Glutamatergic neuron (in vitro differentiated cells): Measurements from ENCODE around the gene SERPINB5. TPM values are rescaled to one million over a fixed set of nuclear protein-coding genes. Genes with fewer than 3 reads are reported as not detected.

Source experiments
- DNase-seq: peaks from one replicate; pipeline ENCODE4 v3.0.0; 2022
- H3K27ac Mint-ChIP-seq: one replicate; pipeline ENCODE4 v1.8.0; 2020; ENCODE audit warnings: mild to moderate bottlenecking, mixed read lengths, inconsistent platforms; ENCODE audit not compliant: unreplicated experiment
- H3K27me3 Mint-ChIP-seq: one replicate; pipeline ENCODE4 v1.8.0; 2020; ENCODE audit warnings: mild to moderate bottlenecking, moderate library complexity, mixed read lengths, inconsistent platforms; ENCODE audit not compliant: unreplicated experiment
- H3K36me3 Mint-ChIP-seq: one replicate; pipeline ENCODE4 v1.8.0; 2020; ENCODE audit warnings: mild to moderate bottlenecking, mixed read lengths, inconsistent platforms; ENCODE audit not compliant: unreplicated experiment
- H3K4me1 Mint-ChIP-seq: one replicate; pipeline ENCODE4 v1.8.0; 2020; ENCODE audit warnings: mild to moderate bottlenecking, low read depth, mixed read lengths, inconsistent platforms; ENCODE audit not compliant: unreplicated experiment
- H3K4me3 Mint-ChIP-seq: one replicate; pipeline ENCODE4 v1.8.0; 2020; ENCODE audit warnings: mild to moderate bottlenecking, mixed read lengths, inconsistent platforms; ENCODE audit not compliant: unreplicated experiment
- H3K9me3 Mint-ChIP-seq: one replicate; pipeline ENCODE4 v1.8.0; 2020; ENCODE audit warnings: mild to moderate bottlenecking, moderate library complexity, mixed read lengths, inconsistent platforms; ENCODE audit not compliant: unreplicated experiment
- total RNA-seq: library from RNA; stranded (reverse); fragmentation: NEBNext Ultra II Directional; extraction: Animal tissue kit (Norgen Biotek cat#: 25700); gene quantifications from one replicate; pipeline ENCODE4 v1.2.1, GENCODE V29; 2021; ENCODE audit not compliant: unreplicated experiment
- TF ChIP-seq, protein P1 (sequence below): fragments of 200-600 bp; sonication (generic); IDR thresholded peaks from one replicate; pipeline ENCODE4 v1.5.0; 2021; ENCODE audit not compliant: partially characterized antibody, unreplicated experiment

The SERPINB5 gene
- total RNA-seq, 1 donor from 2014 or later, result not detected

DNA sequence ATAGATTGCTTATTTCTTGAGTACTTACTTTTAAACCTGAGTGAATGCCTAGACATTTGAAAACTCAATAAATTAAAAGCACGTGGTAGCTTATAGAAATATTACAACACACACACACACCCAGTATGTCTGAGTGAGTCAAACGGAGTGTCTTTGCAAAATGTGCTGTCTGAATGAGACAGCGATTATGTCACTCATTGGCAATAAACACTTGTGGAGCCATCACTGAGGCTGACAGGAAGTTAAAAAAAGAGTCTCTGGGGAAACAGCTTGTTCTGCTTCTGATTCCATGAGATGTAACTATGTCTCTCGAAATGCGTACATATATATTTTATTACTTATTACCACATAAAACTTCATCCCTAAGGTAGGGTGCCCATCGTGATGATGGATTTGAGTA, 32.2 kb upstream of the SERPINB5 start:
- H3K4me3 Mint-ChIP-seq, result no peak overlapping the region
- no peak for DNase-seq
- no peaks in the 10 kb centered on the region for H3K36me3 Mint-ChIP-seq
- no peaks in the 10 kb centered on the region for H3K27me3 Mint-ChIP-seq
- H3K9me3 Mint-ChIP-seq, result no peaks in the 10 kb centered on the region
- TF ChIP-seq, protein P1, sequence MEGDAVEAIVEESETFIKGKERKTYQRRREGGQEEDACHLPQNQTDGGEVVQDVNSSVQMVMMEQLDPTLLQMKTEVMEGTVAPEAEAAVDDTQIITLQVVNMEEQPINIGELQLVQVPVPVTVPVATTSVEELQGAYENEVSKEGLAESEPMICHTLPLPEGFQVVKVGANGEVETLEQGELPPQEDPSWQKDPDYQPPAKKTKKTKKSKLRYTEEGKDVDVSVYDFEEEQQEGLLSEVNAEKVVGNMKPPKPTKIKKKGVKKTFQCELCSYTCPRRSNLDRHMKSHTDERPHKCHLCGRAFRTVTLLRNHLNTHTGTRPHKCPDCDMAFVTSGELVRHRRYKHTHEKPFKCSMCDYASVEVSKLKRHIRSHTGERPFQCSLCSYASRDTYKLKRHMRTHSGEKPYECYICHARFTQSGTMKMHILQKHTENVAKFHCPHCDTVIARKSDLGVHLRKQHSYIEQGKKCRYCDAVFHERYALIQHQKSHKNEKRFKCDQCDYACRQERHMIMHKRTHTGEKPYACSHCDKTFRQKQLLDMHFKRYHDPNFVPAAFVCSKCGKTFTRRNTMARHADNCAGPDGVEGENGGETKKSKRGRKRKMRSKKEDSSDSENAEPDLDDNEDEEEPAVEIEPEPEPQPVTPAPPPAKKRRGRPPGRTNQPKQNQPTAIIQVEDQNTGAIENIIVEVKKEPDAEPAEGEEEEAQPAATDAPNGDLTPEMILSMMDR, result no peak
- no peak overlapping the region for H3K27ac Mint-ChIP-seq
- no peaks in the 10 kb centered on the region for H3K4me1 Mint-ChIP-seq

DNA sequence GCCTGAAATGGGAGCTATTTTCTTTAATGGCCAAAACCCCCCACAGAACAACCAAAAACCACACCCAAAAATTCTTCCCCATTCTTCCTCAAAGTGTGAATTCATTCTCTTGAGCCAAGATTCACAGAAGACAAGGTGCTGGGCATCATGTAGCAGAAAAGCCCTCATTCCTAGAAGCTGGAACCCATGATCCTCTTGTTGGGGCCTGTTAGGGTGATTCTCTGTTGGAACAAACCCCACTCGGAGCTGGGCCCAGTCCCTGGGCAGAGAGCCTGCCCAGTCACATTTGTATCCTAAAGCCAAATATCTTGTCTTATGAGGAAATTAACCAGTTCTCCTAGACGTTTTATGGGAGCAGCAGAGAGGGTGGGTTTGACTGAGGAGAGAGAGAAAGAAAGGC, 31.7 kb upstream of the SERPINB5 start:
- H3K4me3 Mint-ChIP-seq, result no peak overlapping the region
- H3K4me1 Mint-ChIP-seq, result no peaks in the 10 kb centered on the region
- TF ChIP-seq, protein P1, result no peak
- DNase-seq, result no peak
- no peak overlapping the region for H3K27ac Mint-ChIP-seq
- no peaks in the 10 kb centered on the region for H3K27me3 Mint-ChIP-seq
- H3K9me3 Mint-ChIP-seq, result no peaks in the 10 kb centered on the region
- no peaks in the 10 kb centered on the region for H3K36me3 Mint-ChIP-seq

DNA sequence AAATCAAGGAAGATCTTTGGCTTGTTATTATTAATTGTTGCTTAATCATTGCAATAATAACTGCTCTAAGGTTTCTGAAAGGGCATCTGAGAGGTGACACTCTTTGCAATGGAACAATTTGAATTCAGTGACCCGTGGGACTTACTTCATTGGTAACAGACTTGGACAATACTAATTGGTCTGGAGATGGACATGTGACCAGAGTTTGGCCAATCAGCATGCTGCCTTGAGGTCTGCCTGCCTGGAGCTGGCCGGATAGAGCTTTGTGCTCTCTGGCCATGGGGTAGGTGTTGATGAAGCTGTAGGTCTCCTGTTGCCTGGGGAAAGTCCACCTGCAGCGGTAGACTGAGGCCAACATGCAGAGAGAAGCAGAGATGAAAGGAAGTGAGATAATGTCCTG, 30.5 kb upstream of the SERPINB5 start:
- Mint-ChIP-seq H3K4me1 (no peaks in the 10 kb centered on the region), H3K4me3 (no peak overlapping the region), H3K27ac (no peak overlapping the region), H3K36me3 (no peaks in the 10 kb centered on the region), H3K9me3 (no peaks in the 10 kb centered on the region), H3K27me3 (peaks cover 2% of the 10 kb centered on the region)
- no peak for DNase-seq
- TF ChIP-seq, protein P1, result no peak

DNA sequence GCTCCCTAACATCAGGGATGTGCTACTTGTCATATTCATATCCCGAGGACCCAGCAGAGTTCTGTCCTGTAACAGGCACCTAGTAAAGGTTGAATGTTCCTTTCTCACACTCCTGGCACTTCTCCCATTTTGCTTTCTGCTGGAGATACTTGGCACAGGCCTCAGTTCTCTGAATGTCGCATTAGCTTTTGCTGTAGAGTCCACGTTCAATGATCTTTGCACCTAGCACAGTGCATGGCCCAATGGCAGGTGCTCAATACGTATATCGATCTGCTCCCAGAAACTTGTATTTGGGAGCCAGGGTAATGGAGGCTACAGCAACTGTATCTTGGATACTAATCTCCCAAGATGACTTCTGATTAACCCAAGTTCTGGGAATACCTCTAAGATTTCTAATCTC, 29.7 kb upstream of the SERPINB5 start:
- Mint-ChIP-seq H3K27me3 (peaks cover 4% of the 10 kb centered on the region), H3K36me3 (no peaks in the 10 kb centered on the region), H3K9me3 (no peaks in the 10 kb centered on the region), H3K27ac (no peak overlapping the region), H3K4me3 (no peak overlapping the region), H3K4me1 (no peaks in the 10 kb centered on the region)
- TF ChIP-seq, protein P1, result no peak
- DNase-seq, result no peak

DNA sequence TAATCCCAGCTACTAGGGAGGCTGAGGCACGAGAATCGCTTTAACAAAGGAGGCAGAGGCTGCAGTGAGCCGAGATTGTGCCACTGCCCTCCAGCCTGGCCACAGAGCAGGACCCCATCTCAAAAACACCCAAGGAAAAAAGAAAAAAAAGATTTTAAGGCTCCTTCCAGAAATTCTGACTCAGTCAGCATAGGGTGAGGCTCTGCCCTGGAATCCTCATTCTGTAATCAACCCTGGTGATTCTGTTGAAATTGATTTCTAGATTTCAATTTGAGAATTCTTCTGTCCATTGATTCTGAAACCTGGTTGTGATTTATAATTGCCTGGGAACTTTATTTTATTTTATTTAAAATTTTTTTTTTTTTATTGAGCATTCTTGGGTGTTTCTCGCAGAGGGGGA, 27.3 kb upstream of the SERPINB5 start:
- no peak for DNase-seq
- H3K27me3 Mint-ChIP-seq, result peaks cover 4% of the 10 kb centered on the region

More for the DNA sequence above, 27.3 kb upstream of the SERPINB5 start:
- Mint-ChIP-seq H3K4me3 (no peak overlapping the region), H3K27ac (no peak overlapping the region), H3K4me1 (no peaks in the 10 kb centered on the region), H3K36me3 (no peaks in the 10 kb centered on the region), H3K9me3 (no peaks in the 10 kb centered on the region)
- TF ChIP-seq, protein P1, result no peak
